Thoracic aorta (tissue), 2 donors: ENCODE data around the gene PLA1A. TPM values are rescaled to one million over a fixed set of nuclear protein-coding genes. Genes with fewer than 3 reads are reported as not detected.

ENCODE experiments used
- ATAC-seq: fragments of 150-250 bp; one replicate; pipeline ENCODE4 v1.8.0; 2017; ENCODE audit warnings: low read depth; ENCODE audit not compliant: insufficient number of reproducible peaks, low FRiP score
- DNase-seq: peaks from one replicate; pipeline ENCODE4 v3.0.0-alpha.2; 2020; ENCODE audit warnings: low spot score
- H3K27ac ChIP-seq, 2 donors: fragments of 200-600 bp; sonication (generic); 1 replicate in 1 of 2; 2 replicates in 1 of 2; pipeline ENCODE4 v1.5.1; 2016; ENCODE audit warnings: mild to moderate bottlenecking in 2 of 2, moderate library complexity in 2 of 2
- H3K27me3 ChIP-seq: fragments of 200-600 bp; sonication (generic); replicated peaks from 2 replicates; pipeline ENCODE4 v1.6.0; 2016; ENCODE audit warnings: mild to moderate bottlenecking; ENCODE audit not compliant: insufficient read depth
- H3K36me3 ChIP-seq: fragments of 200-600 bp; sonication (generic); one replicate; pipeline ENCODE4 v1.5.1; 2016
- H3K4me1 ChIP-seq, 2 donors: fragments of 200-600 bp; sonication (generic); 1 replicate in 1 of 2; 2 replicates in 1 of 2; pipeline versions ENCODE4 v1.5.1 to v1.6.0; 2016; ENCODE audit warnings: low read depth in 2 of 2, mild to moderate bottlenecking in 1 of 2; ENCODE audit not compliant: control insufficient read depth in 1 of 2
- H3K4me3 ChIP-seq: fragments of 200-600 bp; sonication (generic); 2 replicates; pipeline ENCODE4 v1.5.1; 2016; ENCODE audit warnings: mild to moderate bottlenecking
- H3K9me3 ChIP-seq: fragments of 200-600 bp; sonication (generic); 2 replicates; pipeline ENCODE4 v1.5.1; 2016
- total RNA-seq, 2 donors: library from RNA; depleted of rRNA; stranded (reverse); fragments of >200 nt; gene quantifications; one replicate each; pipeline versions ENCODE4 v1.1.0 to v1.2.3, GENCODE V29; 2016
- TF ChIP-seq, protein P1 (sequence below): fragments of 200-600 bp; sonication (generic); IDR thresholded peaks from one replicate; pipeline ENCODE4 v1.5.1; 2019; ENCODE audit warnings: antibody characterized with exemption

PLA1A gene
- total RNA-seq, 2 donors from 2014 or later: 4.9 to 20.8 TPM

DNA sequence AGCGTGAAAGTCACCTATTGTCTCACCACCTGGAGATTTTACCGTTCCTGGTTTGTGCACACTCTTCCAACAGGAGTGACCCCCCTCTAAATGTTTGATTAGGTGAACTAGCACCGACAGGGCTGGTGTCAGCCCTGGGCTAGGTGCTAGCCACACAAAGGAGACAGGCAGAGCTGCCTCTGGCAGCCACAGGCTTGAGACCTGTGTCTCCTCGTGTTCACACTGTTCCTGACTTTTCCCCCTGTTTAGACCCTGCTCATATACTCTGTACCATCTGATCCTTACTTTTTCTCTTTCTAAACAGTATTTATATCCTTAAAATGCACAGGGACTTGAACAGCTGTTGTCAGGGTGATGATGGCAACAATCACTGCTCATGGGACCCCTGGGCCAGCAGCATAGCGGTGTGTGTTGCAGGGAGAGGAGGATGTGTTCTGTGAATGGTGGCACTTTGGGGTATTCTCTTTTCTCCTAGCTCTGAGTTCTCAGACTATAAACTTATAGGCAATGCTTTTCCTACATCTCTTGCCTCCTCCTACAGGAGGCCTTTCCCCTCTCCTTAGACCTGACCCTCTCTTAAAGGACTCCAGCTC is 43.8 kb upstream of the PLA1A start:
- ATAC-seq (no peak), DNase-seq (no peak)
- Histone ChIP-seq H3K27me3 (no peaks in the 10 kb centered on the region), H3K4me3 (no peak overlapping the region), H3K27ac (no peak overlapping the region), H3K9me3 (no peaks in the 10 kb centered on the region), H3K4me1 (no peaks in the 10 kb centered on the region), H3K36me3 (no peaks in the 10 kb centered on the region)
- TF ChIP-seq, protein P1, sequence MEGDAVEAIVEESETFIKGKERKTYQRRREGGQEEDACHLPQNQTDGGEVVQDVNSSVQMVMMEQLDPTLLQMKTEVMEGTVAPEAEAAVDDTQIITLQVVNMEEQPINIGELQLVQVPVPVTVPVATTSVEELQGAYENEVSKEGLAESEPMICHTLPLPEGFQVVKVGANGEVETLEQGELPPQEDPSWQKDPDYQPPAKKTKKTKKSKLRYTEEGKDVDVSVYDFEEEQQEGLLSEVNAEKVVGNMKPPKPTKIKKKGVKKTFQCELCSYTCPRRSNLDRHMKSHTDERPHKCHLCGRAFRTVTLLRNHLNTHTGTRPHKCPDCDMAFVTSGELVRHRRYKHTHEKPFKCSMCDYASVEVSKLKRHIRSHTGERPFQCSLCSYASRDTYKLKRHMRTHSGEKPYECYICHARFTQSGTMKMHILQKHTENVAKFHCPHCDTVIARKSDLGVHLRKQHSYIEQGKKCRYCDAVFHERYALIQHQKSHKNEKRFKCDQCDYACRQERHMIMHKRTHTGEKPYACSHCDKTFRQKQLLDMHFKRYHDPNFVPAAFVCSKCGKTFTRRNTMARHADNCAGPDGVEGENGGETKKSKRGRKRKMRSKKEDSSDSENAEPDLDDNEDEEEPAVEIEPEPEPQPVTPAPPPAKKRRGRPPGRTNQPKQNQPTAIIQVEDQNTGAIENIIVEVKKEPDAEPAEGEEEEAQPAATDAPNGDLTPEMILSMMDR: no peak

DNA sequence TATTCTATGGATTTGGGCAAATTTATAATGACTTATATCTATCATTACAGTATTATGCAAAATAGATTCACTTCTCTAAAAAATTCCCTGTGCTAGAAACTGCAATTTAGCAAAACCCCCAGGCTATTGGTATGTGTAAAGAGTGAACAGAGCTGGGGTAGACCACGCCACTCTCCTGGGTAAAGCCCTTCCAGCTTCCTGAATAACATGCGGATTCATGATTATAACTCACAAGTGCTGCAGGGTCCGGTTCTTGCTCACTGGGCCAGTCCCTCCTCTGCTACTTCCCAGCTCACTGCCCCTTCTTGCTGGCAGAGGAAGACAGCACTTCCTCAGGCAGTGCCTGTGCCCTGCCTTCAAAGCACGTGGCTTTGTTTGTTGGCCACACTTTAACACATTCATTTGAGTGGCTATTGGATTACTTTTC is 42.4 kb upstream of the PLA1A start:
- DNase-seq: no peak
- no peaks in the 10 kb centered on the region for H3K27me3 ChIP-seq
- no peaks in the 10 kb centered on the region for H3K4me1 ChIP-seq
- ATAC-seq: no peak
- H3K9me3 ChIP-seq: no peaks in the 10 kb centered on the region
- H3K4me3 ChIP-seq: no peak overlapping the region
- TF ChIP-seq, protein P1: no peak
- no peak overlapping the region for H3K27ac ChIP-seq
- no peaks in the 10 kb centered on the region for H3K36me3 ChIP-seq

DNA sequence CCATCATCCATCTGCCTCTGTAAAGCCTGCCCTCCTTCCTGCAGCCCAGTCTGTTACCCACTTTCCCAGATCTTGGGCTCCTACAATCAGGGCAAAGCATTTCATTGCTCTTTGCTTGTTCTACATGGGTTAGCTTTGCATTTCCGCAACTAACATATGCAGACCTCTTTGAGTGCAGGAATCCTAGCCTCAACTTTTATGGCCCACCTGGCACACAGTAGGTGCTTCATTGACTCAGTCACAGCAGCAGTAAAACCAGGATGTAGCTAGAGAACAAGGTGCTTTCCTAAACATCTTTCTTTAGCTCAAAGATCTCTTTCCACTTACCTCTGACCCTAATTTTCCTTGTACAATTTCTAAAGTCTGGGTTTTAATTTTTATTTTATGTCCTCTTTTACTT is 41.8 kb upstream of the PLA1A start:
- Histone ChIP-seq H3K36me3 (no peaks in the 10 kb centered on the region), H3K4me1 (no peaks in the 10 kb centered on the region), H3K4me3 (no peak overlapping the region), H3K27me3 (no peaks in the 10 kb centered on the region), H3K27ac (no peak overlapping the region), H3K9me3 (no peaks in the 10 kb centered on the region)
- TF ChIP-seq, protein P1: no peak
- DNase-seq (no peak), ATAC-seq (no peak)

GRCh38 chr3:119557192-119557876 is 40.4 kb upstream of the PLA1A start:
- no peak for ATAC-seq
- Histone ChIP-seq H3K27me3 (no peaks in the 10 kb centered on the region), H3K27ac (no peak overlapping the region), H3K4me3 (no peak overlapping the region), H3K36me3 (no peaks in the 10 kb centered on the region), H3K4me1 (no peaks in the 10 kb centered on the region), H3K9me3 (no peaks in the 10 kb centered on the region)
- TF ChIP-seq, protein P1: no peak
- no peak for DNase-seq

- ATAC-seq: no peak
- no peak overlapping the region for H3K4me3 ChIP-seq
These were observed 39.8 kb upstream of the PLA1A start for GRCh38 chr3:119557877-119558269.

More at GRCh38 chr3:119557877-119558269, 39.8 kb upstream of the PLA1A start:
- Histone ChIP-seq H3K9me3 (no peaks in the 10 kb centered on the region), H3K36me3 (no peaks in the 10 kb centered on the region), H3K4me1 (no peaks in the 10 kb centered on the region), H3K27ac (no peak overlapping the region), H3K27me3 (no peaks in the 10 kb centered on the region)
- no peak for DNase-seq
- TF ChIP-seq, protein P1: no peak
